ENCODE measurements around the gene ANGPTL8.
A peak's percentile ranks its signal among the peaks of the same experiment; 100 is the strongest.

ANGPTL8 gene, protein sequence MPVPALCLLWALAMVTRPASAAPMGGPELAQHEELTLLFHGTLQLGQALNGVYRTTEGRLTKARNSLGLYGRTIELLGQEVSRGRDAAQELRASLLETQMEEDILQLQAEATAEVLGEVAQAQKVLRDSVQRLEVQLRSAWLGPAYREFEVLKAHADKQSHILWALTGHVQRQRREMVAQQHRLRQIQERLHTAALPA

DNA sequence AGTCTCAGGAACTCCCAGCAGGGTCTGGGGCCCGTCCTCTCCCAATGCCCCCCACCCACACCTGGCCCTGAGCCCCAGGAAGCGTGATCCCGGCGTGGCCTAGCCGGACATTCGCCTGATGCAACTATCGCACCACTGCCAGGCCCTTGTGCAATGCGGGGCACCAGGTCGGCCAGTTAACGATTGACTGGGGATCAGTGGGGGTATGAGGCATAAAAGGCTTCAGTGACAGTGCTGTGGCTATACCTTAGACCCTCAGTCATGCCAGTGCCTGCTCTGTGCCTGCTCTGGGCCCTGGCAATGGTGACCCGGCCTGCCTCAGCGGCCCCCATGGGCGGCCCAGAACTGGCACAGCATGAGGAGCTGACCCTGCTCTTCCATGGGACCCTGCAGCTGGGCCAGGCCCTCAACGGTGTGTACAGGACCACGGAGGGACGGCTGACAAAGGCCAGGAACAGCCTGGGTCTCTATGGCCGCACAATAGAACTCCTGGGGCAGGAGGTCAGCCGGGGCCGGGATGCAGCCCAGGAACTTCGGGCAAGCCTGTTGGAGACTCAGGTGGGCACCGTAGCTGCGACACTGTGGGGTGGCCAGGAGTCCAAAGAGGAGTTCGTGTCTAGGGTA lies at the start of gene ANGPTL8:
Gene ANGPTL8, plus strand, starts transcription at position 243 of the 624 bp plus-strand sequence. Its CDS starts 19 bp downstream, at position 262.
- DNase-seq: no peak

DNA sequence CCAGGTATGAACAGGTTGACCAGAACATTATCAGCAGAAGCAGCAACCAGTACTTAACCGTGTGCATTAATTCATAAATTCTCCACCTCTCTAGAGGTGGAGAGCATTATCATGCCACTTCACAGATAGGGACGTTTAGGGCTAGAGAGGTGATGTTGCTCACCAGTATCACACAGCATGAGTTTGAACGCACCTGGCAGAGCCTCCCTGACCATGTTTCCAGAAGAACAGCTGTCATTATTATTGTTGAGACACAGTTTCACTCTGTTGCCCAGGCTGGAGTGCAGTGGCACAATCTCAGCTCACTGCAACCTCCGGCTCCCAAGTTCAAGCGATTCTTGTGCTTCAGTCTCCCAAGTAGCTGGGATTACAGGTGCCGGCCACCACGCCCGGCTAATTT lies 48.9 kb upstream of the ANGPTL8 start:
- DNase-seq: no peak

- peak; percentile 40 for DNase-seq
Measured at GRCh38 chr19:11191273-11191755, 48.1 kb upstream of the ANGPTL8 start.

DNA sequence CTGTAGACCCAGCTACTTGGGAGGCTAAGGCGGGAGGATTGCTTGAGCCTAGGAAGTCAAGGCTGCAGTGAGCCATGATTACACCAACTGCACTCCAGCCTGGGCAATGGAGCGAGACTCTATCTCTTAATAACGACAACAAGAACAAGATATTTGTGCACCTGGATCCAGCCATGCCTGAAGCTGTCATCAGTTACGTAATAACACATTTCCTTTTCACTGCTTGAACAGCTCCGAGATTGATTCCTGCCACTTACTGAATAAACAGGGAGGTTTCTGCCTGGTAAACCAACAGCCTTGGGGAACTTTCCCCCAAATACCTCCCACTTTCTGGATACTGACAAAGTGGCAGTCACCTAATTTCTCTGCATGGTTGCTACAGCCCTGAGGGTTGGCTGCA lies 47.5 kb upstream of the ANGPTL8 start:
- DNase-seq: no peak

DNA sequence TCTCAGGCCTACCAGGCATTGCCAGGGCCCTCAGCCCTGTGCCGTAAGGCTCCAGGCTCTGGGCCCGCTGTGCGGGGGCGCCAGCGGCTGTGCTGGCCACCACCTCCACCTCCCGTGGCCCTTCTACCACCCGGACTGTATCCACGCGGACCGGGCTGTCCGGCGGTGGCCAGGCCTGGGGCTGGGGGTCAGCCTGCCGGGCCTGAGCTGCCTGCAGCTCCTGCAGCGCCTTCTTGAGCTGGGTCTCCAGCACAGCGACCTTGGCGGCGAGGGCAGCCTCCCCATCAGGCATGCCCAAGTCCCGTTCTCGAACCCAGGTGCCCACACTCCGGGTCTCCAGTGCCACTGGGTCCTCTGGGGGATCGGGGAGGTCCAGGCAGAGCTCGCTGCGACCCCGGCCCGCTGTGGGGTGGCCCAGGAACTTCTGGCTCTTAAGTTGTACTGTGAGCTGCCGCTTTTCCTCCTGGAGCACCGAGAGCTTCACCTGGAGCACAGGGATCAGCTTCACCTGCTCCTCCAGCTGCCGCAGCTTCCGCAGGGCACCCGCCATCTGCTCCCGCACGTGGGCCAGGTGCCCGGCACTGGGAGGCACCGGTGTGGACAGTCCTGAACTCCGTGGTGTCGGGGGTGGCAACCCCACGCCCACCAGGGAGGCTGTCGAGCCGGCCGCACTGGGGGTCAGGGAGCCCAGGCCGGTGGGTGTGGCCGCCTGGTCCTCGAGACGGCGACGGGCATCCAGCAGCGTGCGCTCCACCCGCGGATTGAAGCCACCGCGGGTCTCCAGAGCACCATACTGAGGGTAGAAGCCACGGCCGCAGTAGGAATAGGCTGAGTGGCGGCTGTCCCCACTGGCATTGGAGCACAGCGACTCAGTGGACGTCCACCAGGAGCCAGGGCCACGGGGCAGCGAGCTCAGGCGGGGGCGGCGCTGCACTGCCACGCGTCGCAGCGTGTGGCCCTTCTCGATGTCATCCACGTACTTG lies 46.2 kb upstream of the ANGPTL8 start:
- no peak for DNase-seq

- no peak for DNase-seq
Measured at GRCh38 chr19:11194173-11194572, 45.2 kb upstream of the ANGPTL8 start.

DNA sequence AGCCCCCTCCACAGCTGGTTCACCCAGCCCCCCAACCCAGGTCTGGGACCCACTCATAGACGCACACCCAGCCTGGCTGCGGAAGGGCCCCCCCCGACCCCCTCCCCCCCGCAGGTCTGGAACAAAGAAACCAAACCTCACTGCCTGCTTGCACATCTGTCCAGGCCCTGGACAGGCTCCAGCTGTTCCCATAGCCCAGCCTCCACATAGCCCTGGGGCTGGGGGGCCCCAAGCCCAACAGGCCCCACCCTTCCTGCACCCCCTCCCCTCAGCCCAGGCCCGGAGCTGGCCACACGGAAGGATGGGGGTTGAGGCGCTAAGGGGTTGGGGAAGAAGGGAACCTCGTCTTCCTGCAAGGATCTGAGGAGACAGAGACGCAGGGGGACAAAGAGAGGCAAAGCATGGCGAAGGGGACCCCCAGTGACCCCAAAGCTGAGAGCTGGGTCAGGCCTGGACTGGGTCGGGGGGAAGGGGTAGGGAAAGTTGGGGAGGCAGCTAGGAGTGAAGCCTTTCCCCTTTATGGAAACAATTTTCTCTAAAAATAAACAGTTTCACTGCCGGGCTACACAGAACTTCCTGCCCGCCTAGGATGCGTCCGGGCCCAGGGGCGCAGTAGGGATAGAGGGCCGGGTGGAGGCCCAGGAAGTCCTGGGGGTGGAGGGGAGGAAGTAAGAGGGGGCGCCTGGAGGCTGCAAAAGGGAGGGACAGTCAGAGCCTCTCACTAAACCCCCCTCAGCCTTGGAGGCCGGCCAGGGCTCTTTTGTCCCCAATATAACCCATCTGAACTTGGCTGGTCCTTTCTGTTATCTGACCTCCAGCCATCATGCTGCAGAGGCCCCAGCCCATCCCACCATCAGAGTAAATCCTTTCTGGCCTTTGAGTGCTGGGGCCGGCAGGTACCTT lies 44.5 kb upstream of the ANGPTL8 start:
- no peak for DNase-seq

DNA sequence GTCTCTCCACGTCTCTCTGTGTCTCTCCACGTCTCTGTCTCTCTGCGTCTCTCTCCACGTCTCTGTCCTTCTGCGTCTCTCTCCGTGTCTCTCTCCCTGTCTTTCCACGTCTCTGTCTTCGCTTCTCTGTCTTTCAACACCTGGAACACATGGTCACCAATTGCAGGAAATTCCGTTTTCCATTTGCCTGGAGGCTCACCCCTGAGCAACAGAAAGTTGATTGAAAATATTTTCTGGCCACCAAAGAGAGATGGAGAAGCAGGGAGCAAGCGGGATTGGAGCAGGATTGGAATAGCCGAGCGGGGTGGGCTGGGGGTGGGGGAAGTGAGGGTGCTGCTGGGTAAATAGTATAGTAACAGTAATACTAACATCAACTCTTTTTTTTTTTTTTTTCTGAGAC lies 43.7 kb upstream of the ANGPTL8 start:
- DNase-seq: no peak

DNA sequence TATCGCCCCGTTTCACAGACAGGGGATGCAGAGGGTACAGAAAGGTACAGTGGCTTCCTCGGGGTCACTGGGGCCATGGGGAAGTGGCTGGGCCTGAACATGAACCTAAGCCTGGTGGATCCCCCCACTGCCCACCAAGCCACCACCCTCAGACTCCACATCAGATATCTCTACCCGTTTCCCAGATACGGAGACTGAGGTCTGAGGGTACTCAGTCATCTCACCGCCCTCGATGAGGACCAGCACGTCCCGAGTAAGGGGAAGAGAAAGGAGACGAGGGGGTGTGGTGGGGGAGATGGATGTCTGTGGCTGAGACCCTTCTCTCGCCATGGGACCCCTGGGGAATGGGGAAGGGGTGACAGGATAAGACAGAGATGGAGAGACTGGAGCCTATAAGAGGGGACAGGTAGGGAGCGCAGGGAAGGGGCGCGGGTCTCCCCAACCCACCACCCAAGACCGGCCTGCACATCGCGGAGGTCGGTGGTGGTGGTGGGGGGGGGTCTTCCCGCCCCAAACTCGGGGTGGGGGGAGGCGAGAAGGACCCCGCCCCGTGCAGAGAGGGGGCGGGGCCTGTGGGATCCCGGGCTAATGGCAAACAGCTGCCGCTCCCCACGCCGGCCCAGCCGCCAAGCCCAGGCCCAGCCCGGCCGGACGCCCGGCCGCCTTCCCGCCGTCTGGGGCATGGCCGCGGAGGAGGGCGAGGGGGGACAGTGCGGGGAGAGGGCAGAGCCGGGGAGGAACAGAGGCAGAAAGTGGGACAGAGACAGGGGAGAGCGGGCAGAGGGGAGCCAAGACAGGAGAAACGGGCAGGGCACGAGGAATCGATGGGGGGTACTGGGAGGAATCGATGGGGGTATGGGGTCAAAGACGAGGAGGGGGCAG lies 42.8 kb upstream of the ANGPTL8 start:
- no peak for DNase-seq

DNA sequence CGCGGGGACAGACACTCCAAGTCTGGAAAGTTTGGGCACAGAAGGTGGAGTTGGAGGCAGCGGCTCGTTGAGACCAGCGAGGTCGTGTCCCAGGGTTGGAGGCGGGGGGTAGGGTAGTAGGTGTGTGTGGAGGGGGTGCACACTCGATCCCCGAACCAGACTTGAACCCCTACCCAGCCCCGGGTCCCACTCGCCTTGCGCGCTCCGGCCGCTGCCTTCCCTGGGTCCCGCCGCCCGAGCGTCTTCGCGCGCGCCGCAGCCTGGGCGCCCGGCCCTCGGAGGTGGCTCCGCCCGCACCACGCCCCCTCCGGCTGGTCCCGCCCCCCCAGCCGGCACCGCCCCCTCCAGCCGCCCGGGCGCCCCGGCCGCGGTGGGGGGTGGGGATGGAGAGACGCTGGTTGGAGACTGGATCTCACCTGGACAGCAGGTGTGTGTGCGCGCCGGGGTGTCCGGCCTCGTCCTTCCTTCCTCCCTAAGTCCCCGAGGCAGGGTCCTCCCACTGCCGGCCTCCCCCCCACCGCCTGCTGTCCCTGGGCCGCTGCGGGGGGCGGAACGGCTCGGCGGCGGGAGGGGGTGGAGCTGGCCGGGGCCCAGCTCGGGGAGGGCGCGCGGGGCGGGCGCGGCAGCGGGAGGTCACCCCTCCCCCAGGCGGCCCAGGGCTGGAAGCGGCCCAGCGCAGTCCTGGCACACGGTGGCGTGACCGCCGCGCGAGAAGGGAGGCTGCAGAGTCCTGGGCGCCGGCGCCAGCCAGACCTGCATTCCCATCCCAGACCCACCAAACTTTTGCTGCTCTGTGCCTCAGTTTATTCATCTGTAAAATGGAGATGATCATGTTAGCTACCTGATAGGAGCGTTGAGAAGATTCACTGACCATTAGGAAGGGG lies 41.9 kb upstream of the ANGPTL8 start, which contains the start of gene KANK2:
Gene KANK2, minus strand, starts transcription at position 255 of the 884 bp plus-strand sequence. CDS start 3,034 bp downstream, outside the sequence.
- peak; percentile 36 for DNase-seq

DNA sequence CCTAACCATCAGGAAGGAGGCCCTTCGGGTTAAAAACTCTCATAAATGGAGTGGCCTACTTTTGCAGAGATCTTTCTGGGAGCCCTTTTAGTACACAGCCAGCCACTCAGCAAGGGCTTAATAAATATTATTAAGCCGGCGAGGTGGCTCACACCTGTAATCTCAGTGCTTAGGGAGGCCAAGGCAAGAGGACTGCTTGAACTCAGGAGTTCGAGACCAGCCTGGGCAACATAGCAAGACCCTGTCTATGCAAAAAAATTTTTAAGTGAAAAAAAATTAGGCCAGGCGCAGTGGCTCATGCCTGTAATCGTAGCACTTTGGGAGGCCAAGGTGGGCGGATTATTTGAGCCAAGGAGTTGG lies 41.3 kb upstream of the ANGPTL8 start:
- DNase-seq: no peak

DNA sequence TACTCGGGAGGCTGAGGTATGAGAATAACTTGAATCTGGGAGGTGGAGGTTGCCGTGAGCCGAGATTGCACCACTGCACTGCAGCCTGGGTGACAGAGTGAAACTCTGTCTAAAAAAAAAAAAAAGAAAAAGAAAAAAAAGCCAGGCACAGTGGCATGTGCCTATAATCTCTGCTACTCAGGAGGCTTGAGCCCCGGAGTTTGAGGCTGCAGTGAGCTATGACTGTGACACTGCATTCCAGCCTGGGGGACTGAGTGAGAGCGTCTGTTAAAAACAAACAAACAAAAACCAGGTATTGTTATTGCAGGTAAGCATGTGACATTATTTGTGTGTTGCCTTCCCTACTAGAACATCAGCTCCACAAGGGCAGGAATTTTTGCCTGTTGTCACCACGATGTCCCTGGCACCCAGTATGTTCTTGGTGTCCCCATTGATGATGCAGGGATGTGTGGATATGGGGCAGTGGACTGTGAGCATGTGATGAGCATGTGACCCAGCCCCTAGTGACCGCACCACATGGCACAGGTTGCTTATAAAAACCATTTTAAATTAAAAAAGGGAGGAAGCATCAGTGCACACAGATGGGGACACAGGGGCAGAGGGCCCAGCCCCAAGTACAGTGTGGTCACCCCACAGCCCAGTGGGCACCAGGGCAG lies 40.5 kb upstream of the ANGPTL8 start:
- DNase-seq: no peak

DNA sequence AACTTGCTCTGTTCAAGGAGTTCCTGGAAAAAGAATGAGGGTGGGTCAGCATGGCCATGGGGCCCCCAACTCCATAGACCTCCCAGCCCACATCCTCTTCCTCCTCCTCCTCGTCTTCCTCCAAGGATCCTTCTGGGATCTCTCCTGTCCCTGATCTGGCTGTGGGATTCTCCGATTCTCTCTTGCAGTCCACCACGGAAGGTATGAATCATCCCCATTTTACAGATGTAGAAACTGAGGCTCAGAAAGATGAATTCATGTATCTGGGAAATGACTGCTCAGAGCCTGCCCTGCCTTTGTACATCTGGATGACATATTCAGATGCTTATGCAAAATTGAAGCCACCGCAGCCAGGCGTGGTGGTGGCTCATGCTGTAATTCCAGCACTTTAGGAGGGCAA lies 39.9 kb upstream of the ANGPTL8 start:
- DNase-seq: no peak

- no peak for DNase-seq
Measured at GRCh38 chr19:11200015-11200574, 39.3 kb upstream of the ANGPTL8 start.

- DNase-seq: no peak
Measured at GRCh38 chr19:11200931-11201330, 38.5 kb upstream of the ANGPTL8 start.

DNA sequence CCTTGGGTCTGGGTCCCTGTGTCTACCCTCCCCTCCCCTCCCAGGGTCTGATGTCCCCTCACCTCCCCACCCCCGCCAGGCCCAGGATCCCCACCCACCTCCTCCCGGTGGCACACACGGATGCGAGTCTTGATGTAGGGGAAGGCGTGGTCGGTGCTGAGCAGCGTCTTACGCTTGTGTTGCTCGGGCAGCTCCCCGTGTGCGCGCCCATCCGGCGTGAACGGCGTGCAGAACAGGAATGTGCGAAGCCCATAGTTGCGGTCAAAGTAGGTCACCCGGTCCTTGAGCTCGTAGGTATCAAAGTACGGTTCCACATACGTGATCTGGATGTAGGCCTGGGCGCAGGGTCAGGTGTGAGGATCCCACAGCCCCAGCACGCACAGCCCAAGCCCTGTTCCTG lies 37.6 kb upstream of the ANGPTL8 start:
- no peak for DNase-seq

GRCh38 chr19:11202488-11203193 lies 36.8 kb upstream of the ANGPTL8 start:
- DNase-seq: no peak

- no peak for DNase-seq
Measured at GRCh38 chr19:11203194-11204075, 36.0 kb upstream of the ANGPTL8 start.

All from DMS 273 treated with DMSO at 0.1 percent for 48 hours (cell line).